ENCODE results near the gene PTPRT.

GRCh38 chr20:42309050-42309449, 880.7 kb downstream of the PTPRT start:
- TF ChIP-seq POLR2A (IDR thresholded peaks at IDR 0.05) (no peak), CTCF (IDR thresholded peaks at IDR 0.05) (no peak)

Data from breast epithelium (tissue), 3 donors.